Right ventricle myocardium superior (tissue), 1 donor: ENCODE measurements around the gene MYL12B. TPM values are rescaled to one million over a fixed set of nuclear protein-coding genes. Genes with fewer than 3 reads are reported as not detected.

Experiments
- ATAC-seq: fragments of 200-7000 bp; cut with Tn5 transposase; one replicate; pipeline ENCODE4 v1.9.1; 2020; ENCODE audit warnings: mild to moderate bottlenecking; ENCODE audit not compliant: poor library complexity
- DNase-seq: peaks from one replicate; pipeline ENCODE4 v3.0.0-alpha.2; 2020
- intact Hi-C: fragments of 100-400 bp; cut with DNase I; formaldehyde crosslinking; loops from one replicate; pipeline ENCODE4 v1.11.2; 2022
- total RNA-seq: library from RNA; stranded (reverse); fragmentation: NEBNext Ultra II Directional; extraction: Animal tissue kit (Norgen Biotek cat#: 25700); gene quantifications from one replicate; pipeline ENCODE4 v1.2.1, GENCODE V29; 2021
- donor health status: DM: no; HTN: yes; CAD: no; lungs with severe emphysema.

Gene MYL12B
- total RNA-seq, 1 donor from 2014 or later = 154 TPM

GRCh38 chr18:3233004-3233403 lies 28.9 kb upstream of the MYL12B start:
- intact Hi-C loops = no loop called here
- DNase-seq (no peak), ATAC-seq (no peak)

- no peak for ATAC-seq
- no peak for DNase-seq
- intact Hi-C loops = no loop called here
Measured at GRCh38 chr18:3233433-3234168, 28.3 kb upstream of the MYL12B start.

DNA sequence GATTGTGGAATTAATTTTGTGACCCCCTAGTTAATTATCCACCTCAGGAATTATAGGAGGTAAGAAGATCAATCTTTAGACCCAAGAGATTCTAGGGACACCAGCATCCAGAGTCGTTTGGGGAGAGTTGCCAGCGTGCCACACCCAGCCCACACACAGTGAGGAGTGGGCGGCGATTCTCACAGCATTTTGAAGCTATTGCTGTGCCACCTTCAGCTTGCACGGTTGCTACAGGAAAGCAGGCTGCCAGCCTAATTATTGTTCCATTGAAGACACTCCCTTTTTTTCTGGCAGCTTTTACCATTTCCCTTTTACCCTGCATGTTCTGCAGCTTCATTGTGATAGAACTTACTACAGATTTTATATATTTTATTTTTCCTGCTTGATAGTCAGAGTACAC lies 27.5 kb upstream of the MYL12B start:
- intact Hi-C loops = no loop called here
- ATAC-seq (no peak), DNase-seq (no peak)

GRCh38 chr18:3235846-3236245 lies 26.1 kb upstream of the MYL12B start:
- no peak for DNase-seq
- no peak for ATAC-seq
- intact Hi-C loops = no loop called here

DNA sequence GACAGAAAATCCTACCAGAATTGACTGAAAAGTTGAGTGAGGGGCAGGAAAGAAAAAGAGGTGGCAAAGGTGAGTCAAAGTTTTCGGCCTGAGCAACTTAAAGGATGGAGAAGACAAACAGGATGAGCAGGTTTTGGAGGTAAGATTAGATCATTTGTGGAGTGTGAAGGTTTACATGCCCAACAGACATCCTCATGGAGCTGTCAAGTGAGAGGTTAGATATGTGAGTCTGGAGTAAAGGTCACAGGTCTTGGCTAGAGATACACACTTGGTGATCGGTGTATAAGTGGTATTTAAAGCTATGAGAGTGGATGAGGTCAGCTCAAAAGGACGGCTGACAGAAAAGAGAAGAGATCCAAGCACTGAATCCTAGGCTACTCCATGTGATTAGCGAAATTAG lies 25.5 kb upstream of the MYL12B start:
- no peak for DNase-seq
- intact Hi-C loops = no loop called here
- peak; percentile 29 for ATAC-seq

DNA sequence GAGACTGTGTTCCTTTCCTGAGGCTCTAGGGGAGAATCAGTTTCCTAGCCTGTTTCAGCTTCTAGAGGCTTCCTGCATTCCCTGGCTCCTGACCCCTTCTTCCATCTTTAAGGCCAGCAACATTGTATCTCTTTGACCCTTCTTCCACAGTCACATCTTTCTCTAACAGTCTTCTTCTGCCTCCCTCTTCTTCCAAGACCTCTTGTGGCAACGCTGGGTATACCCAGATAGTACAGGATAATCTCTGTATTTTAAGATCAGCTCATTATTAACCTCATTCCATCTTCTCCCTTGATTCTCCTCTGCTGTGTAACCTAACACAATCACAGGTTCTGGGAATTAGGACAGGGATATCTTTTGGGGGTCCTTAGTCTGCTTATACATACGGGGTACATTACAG lies 23.2 kb upstream of the MYL12B start:
- DNase-seq (no peak), ATAC-seq (no peak)
- intact Hi-C loops = no loop called here

- no peak for DNase-seq
- ATAC-seq = no peak
- intact Hi-C loops = loop anchor here (5.0 to 10.0 kb wide), 3 partner anchors 58 to 310 kb away; no protein-coding TSS in a partner anchor
Measured at GRCh38 chr18:3245185-3245564, 16.8 kb upstream of the MYL12B start.

- ATAC-seq = peak; percentile 81
- DNase-seq = peak; percentile 93
- intact Hi-C loops = loop anchor here (5.0 to 10.0 kb wide), 3 partner anchors 59 to 311 kb away; no protein-coding TSS in a partner anchor
Measured at GRCh38 chr18:3245853-3246634, 15.9 kb upstream of the MYL12B start.

GRCh38 chr18:3246635-3247239 lies 15.2 kb upstream of the MYL12B start:
- ATAC-seq (peak; percentile 16), DNase-seq (peak; percentile 55)
- intact Hi-C loops = loop anchor here (5.0 to 10.0 kb wide), 3 partner anchors 59 to 312 kb away; no protein-coding TSS in a partner anchor

DNA sequence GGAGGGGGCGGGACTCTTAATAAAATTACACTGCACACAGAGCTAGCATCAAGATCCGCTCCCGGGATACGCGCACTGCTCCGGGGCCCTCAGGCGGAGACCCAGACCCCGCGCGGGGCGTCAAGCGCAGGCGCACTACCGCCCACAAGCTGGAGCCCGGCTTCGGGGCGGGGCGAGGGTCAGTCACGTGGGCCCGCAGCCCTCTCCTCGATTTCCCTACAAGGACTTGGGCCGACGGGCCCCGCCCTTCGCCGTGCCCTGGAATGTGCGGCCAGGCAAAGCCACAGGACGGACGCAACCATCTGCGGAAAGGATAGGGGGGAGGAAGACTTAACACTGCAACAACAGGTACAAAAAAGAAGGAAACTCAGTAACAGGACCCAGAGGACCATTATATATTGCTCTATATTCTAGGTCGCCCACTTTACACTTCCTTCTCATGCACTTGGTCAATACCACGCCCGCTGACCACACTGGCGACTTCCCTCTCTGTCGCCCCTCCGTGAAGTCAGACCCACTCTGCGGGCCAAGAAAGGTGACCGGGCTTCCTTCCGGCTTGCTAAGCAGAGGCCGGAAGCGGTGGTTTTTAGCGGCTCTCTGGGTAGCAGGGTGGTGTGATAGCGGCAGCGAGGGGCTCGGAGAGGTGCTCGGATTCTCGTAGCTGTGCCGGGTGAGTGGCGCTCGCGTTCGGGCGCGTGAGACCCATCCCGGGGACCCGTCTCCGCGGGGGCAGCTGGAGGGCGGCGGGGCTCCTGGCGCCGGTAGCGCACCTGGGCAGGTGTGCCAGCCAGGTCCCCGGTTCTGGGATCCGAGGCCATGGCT lies 14.5 kb upstream of the MYL12B start, which contains the start of gene MYL12A:
Gene MYL12A (plus strand): TSS at position 562 of the 822 bp plus-strand sequence. CDS start 5,447 bp downstream, outside the sequence.
- ATAC-seq (peak; percentile 88), DNase-seq (peak; percentile 99)
- intact Hi-C loops = loop anchor here (5.0 to 10.0 kb wide), 3 partner anchors 60 to 313 kb away; no protein-coding TSS in a partner anchor

DNA sequence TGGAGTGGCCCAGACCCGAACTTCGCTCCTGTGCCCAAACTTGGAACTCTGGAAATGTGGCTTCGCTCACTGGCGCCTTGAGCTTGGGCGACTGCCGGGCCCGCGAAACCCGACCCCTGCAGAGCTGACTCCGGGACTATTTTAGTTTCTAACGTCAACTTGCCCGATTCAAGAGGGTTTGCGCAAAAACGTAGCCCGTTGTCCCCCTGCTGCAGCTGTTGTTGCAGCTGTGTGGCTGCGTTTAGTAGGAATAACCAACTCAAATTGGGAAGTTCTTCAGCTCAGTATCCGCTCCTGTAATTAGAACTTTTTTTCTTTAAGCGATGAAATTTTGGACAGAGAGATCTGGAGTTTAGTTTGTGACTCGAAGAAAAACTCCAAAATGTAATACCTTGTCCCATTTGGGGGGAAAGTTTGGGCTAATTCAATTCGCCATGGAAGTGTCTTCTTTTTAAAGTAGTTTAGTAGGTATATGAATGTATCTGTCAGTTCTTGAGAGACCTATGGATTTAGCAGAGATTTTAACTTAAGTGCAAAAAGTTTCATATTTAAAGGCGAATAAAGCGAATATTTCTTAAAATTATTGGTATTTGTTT lies 13.8 kb upstream of the MYL12B start:
- intact Hi-C loops = loop anchor here (5.0 to 10.0 kb wide), 3 partner anchors 61 to 313 kb away; no protein-coding TSS in a partner anchor
- ATAC-seq (no peak), DNase-seq (peak; percentile 48)

- DNase-seq (no peak), ATAC-seq (no peak)
- intact Hi-C loops = loop anchor here (5.0 to 10.0 kb wide), 3 partner anchors 62 to 314 kb away; no protein-coding TSS in a partner anchor
Measured at GRCh38 chr18:3248658-3249359, 13.1 kb upstream of the MYL12B start.

DNA sequence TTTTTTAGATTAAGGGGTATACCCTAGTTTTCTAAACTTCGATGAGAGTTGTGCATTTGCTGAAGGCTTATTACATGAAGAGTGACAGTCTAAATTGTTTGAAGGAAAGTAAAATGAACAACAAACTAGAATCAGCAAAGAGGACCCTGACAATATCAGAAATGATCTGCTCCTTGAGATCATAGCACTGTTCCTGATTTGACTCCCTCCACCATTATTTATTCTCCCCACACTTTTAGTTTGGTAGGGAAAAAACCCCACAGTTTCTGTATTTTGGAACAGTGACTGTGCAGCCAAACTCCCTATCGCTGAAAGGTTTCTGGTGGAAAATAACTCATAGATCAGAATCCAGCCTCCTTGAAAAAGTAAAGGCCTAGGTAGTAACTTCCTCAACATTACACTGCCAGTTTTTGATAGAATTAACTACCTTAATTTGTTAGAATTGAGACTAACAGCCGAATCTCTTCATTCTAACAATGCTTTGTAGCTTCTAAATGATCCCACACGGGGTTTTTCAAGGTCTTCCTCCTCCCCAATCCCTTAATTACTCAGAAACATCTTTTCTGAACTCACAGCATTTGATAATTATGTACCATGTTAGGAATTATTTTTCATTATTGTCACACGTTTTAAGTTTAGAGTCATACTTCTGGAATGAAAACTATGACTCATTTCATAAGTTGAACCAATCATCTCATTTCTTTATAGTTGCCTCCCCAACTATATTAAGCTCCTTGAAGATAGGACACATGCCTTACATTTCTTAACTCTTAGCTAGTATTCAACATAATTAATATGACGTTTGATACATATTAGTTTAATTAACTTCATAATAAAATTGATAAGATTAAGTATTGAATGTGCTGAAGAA lies 11.5 kb upstream of the MYL12B start:
- ATAC-seq (no peak), DNase-seq (no peak)
- intact Hi-C loops = no loop called here

GRCh38 chr18:3251249-3251962 lies 10.5 kb upstream of the MYL12B start:
- intact Hi-C loops = no loop called here
- ATAC-seq = peak; percentile 26
- no peak for DNase-seq

DNA sequence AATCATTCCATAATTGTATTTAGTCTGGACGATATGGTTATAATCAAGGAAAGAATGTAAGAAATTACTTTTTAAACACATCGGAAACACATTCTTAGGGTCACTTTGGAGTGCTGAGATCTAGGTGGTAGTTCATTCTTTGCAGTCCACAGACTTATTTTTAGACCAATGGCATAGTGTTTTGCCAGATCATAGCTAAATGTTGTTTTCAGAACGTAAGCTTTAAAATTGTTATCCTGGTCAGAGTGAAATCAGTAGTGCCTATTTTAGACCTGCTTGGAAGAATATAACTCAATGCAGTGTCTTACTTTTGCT lies 10.0 kb upstream of the MYL12B start:
- intact Hi-C loops = no loop called here
- DNase-seq (no peak), ATAC-seq (peak; percentile 6)

DNA sequence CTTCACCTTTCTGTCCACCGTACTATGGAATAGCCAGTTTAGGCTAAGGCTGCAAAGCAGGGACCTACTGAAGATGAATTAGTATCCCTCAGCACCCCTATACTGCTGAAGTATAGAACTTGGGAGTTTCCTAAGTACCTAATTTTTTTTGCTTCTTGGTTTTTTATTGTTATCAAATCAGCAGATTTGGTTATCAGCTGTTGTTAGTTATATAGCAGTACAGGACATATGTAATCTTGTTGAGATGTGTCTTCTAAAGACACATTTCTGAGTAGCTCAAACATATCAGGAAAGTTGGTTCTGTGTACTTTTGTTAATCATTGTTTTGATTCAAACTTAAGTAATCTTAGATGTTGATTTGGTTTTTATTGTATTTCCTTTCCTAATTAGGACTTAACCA lies 9.1 kb upstream of the MYL12B start:
- DNase-seq = no peak
- ATAC-seq = no peak
- intact Hi-C loops = no loop called here
